ENCODE measurements around the gene KCNN3.

Gene KCNN3

DNA sequence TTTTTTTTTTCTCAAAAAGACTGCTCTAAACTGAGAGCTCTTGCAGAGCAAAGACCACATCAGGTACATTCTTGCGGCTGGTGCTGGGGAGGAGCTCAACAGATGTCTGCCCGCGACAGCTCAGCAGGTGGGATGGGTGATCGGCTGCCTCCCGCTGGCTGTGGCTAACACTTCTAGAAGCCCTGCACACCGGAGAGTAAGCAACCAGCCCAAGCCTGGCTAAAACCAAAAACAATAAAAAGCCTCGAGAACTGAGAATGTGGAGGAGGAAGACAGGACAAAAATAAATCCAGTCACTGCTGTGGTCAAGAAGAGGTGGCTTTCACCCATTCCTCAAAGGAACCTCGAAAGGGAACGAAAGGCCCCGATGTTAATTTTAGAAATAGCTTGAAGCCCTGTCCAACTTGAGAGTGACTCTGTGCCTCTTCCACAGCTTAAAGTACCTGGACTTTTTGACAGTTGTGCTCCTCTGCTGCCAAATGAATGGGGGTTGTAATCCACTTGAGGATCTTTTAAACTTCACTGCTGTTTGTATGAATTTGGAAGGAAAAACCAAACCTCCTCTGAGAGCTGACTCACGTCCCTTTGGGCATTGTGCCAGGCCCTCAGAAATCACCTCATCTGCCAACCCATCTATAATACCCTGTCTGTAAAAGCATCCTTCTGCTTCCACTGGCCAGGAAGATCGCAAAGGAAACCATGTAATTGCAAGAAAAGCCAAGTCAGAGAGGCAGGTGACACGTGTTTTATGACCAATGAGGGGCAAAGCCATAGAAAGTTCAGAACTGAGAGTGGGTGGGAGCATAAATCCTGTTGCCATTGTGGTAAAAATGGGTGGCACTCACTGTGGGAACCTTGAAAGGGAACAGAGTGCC is 78.6 kb downstream of the KCNN3 start:
- DNase-seq (ENCODE audit: low read depth), result peak; percentile 68

DNA sequence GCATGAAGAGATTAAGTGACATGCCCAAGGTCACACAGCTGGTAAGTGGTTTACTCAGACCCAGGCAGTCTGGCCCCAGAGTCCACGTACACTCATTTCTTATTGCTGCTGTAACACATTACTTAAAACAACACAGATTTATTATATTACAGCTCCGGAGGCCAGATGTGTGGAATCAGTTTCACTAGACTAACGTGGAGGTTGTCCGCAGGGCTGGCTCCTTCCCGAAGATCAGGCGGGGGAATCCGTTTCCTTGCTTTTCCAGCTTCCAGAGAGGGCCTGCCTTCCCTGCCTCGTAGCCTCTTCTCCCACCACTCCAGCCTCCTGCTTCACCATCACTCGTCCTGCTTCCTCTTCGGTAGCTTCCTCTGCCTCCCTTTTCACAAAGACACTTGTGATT is 81.2 kb downstream of the KCNN3 start:
- no peak for DNase-seq (ENCODE audit: low read depth)

DNA sequence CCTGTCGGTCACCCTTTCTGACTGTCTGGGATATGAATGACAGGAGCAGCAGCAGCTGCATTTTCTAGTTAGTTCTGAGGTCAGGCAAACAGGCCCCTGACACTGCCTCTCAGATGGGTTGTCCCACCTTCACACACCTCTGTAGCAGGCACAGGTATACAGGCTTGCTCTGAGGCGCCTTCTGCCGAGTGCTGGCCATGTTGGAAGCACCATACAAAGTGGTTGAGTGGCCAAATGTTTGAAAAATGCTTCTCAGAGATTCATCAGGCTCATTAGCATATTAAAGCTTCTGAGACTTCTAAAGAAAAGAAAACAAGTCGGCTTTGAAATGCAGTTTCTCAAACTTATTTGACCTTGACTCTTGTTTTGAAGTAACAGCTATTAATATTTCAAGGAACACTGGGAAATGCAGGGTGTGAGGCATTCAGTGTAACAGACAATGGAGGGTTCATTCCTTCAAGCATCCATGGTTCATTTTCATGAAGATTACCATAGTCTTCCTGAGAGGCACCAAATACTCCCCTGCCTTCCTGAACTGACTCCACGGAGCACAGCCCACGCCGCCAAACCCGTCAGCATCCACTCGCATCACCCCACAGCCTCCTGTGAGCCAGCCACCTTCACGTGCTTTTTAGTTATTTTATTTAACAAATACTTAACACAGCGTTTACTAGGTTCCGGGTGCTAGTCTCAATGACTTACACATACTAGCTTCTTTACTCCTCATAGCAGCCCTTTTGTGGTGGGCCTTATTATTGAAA is 81.8 kb downstream of the KCNN3 start:
- DNase-seq (ENCODE audit: low read depth), result no peak

DNA sequence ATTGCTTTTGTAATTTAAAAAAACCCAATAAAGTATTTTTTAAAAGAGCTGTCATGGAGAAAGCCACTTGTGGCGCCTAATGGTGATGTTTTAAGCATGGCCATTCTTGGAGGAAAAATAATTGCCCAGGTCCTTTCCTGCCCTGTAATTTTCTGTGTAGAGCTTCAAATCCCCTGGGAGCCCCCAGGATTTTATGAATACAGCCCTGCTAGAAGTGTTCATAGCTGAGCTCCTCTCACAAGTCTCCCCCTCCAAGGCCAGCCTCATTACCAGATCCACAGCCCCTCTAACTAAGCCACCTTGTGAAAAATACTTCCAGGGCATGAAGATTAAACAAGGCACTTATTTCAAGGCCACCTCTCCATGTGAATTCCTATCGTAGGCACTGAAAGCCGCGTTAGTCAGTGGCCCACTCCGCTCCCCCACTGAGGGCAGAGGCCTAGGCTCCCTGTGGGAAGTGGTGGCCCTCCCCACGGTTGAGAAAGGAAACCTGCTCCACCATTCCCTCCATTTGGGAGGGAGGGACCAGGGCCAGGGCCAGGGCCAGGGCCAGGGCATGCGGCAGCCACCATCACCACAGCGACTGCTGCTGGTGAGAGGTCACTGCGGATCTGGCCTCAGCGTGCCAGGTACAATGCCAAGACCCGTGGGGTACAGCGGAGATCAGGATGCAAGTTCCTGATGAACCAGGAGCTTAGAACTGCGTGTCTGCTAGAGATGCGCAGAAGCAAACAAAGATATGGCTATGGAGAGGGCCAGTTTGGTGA is 83.1 kb downstream of the KCNN3 start:
- DNase-seq (ENCODE audit: low read depth), result no peak

DNA sequence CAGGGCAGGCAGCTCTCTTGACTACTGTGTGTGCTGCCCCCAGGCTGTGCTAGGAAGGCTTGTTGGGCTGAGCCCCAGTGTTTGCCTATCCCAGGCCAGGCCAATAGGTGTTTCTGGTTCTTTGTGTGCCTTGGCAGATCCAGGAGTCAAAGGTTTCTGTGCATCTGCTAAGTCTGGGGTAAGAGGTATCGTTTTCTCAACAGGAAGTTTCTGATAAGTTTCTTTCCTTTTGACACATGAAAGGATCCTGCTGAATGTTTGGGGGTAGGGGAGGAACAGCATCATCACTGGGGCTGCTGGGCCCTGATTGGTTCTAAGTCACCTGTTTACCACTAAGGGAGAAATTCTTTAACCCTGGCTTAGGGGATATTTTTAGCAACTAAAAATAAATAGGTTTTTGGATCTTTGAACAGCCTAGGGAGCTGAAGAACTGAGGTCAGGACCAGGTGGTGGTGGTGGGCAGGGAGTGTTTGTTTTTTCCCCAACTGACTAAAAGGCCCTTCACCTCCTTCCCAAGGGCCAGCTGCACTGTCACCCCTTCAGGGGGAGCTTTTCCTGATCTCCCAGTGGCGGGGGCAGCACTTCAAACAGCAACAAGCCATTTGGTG is 85.1 kb downstream of the KCNN3 start:
- peak; percentile 26 for DNase-seq (ENCODE audit: low read depth)

DNA sequence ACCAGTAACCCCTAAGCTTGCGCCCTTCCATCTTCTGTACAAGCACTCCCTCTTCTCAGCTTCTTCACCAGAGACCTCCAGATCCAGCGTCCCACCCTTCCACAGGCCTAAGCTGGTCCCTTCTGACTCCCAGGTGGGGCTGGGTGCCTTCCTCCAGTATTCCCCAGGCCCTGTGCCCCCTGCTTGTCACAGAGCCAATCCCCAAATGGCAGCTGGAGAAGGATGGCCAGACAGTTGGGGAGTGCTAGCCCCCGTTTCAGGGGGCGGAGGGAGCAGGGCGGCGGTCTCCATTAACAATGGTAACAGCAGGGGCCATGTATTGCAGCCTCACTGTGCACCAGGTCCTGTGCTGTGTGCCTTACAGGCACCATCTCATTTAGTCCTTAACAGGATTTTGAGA is 85.7 kb downstream of the KCNN3 start:
- DNase-seq (ENCODE audit: low read depth), result no peak

DNA sequence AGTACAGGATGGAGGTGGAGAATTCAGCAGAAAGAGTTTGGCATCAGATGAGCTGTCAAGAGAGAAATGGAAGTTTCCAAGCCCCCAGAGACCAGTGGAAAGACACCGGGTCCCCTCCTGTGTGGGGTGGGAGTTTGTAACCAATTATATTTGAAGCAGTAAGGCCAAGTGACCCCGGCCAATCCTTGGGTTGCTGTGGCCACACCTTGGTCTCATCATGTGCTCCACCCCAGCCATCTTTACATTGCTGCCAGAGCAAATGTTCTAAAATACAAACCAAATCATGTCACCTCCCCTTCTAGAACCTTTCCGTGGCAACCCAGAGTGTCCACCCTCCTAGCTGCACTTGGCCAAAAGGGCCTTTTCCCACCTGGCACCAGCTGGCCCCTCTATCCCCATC is 86.1 kb downstream of the KCNN3 start:
- no peak for DNase-seq (ENCODE audit: low read depth)

DNA sequence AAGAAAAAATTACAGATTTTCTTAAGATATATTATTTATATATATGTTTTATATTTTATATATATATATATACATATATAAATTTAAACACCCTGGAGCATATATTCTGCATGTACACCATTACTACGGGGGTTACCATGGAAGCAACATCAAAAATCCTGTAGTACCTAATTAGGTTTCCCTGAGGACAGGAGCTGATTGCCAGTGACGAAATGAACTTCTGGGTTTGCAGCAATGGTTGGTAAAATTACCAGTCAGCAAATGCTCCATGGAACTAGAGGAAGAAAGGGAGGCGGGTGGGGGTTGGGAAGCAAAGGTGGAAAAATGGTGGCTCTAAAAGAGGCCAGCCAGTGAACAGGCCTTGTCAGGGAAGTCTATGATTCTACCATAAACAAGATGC is 89.5 kb downstream of the KCNN3 start:
- no peak for DNase-seq (ENCODE audit: low read depth)

DNA sequence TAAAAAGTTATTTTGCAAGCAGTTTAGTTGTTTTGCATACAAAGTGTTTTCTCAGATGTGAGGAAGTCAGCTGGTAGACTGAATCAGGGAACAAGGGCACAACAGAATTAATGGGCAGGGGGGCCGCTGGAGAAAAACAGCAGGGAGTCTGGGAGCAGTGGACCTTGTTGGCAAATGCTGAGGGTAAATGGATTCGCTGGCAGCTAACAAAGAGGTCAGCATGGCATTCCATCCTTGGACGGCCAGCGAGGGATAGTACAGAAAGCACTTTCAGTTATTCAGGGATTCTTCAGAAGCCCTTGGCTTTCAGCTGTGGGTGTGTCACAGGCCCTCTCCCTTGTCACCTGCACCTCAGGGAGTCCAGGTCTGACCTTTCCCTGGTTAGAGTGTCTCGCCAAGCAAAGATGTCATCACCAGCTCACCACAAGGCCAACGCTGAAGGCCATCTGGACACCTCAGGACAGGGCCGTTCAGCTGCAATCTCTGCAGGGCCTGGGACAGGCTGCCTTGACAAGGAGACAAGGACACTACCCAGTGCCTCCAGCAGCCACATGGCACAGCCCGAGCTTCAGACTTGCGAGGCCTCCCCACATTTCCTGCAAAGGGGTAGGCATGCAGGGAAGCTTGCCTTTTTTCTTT is 90.4 kb downstream of the KCNN3 start:
- no peak for DNase-seq (ENCODE audit: low read depth)

DNA sequence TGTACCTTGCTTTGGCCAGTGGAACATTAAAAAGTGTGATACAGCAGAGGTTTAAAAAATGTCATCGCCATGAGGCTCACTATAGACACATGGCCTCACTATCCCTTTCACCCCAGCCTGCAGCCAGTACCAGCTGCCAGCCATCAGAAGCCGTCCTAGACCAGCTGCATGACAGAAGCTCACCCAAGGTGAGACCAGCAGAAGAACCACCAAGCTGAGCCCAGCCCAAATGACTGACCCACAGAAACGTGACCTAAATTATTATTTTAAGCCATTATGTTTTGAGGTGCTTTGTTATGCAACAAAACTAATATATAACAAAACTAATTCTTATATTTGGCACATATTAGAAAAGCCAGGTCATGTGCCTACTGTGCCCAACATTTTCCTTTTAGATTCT is 91.1 kb downstream of the KCNN3 start:
- no peak for DNase-seq (ENCODE audit: low read depth)

DNA sequence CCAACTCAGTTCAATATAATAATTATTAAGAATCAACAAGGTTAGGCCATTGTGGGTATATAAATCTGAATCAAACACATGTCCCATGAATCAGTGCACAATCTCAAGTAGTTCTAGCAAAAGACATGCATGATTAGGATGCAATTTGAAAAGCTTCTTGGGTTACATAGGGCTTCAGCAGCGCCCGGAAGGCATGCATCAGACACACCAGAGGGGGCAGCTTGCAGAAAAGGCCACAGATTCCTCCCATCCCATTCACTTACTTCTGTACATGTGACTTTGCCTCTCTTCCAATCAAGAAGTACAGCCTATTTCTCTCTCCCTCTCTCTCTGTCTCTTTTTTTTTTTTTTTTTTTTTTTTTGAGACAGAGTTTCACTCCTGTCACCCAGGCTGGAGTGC is 91.8 kb downstream of the KCNN3 start:
- no peak for DNase-seq (ENCODE audit: low read depth)

DNA sequence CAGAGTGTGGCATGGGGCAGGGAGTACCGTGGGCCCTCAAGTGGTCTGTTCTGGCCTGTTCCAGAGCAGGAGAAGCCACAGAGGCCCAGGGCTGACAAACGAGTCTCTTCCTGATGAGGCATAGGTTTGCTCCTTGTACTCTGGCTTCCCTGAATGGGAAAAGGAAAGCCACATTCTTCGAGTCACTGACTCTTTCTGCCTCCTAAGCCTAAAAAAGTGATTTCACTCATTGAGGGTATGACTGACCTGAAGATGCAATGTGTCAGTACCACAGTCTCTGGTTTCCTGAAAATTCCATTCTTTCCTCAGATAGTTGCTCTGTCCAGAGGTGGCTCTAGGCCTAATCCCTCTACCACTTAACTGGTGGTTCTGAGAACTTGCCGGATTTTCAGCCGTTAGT is 92.3 kb downstream of the KCNN3 start:
- no peak for DNase-seq (ENCODE audit: low read depth)

DNA sequence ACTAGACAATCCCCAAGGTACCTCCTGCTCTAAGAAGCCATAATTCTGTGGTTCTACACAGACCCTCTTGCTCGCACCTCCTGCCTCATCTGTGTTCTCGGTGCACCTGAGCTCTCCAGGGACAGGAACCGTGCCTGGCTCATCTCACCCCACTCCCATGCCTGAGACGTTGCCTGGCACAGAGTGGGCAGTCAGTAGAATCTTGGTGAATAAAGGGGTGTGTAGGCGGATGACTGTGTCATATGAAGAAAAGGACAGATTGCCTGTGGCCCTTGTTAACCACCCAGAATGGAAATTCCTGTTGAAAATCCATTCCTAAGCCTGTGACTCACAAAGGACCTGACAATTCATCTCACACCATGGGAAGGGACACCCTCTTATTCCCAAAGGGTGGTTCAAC is 92.9 kb downstream of the KCNN3 start:
- DNase-seq (ENCODE audit: low read depth), result no peak

DNA sequence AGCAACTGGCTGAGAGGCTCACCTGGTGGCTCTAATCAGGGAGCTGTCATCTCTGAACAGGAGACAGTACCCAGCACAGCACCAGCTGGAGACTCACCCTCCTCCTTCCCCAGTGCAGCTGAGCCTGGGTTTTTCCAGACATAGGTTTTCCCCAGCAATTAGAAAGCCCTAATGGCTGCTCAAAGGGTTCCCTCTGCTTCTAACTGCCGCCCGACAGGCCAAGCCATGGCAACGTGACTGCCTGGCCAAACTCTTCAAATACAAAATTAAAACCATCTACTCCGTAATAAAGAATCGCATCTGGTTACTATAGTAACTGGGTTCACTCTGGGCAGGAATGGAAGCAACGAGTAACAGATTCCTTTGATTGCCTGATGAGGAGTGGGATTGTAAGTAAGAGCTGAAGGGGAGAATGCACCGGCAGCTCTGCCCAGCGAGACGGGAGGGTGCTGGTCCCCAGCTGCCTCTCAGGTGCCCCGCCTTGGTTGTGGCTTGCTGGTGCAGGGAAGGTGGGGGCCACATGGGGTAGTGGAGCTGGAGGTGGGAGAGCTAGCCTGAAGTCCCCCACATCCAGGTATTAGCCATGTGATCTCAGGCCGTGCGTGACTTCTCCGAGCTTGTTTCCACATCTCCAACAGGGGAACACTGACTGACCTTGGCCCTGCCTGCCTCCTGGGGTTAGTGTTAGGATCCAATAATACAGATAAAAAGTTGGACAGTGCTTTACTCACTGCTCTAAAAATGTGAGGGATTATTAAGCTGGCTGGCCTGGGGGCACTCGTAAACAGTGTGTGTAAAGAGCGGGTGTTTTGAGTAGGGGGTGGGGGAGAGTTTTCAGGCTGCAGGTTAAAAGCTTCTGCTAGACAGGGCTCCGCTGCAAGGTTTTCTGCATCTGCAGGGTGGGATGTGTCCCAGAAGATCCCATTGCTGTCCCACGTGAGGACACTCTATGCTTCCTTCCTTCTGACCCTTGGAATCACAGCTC is 94.2 kb downstream of the KCNN3 start:
- no peak for DNase-seq (ENCODE audit: low read depth)

DNA sequence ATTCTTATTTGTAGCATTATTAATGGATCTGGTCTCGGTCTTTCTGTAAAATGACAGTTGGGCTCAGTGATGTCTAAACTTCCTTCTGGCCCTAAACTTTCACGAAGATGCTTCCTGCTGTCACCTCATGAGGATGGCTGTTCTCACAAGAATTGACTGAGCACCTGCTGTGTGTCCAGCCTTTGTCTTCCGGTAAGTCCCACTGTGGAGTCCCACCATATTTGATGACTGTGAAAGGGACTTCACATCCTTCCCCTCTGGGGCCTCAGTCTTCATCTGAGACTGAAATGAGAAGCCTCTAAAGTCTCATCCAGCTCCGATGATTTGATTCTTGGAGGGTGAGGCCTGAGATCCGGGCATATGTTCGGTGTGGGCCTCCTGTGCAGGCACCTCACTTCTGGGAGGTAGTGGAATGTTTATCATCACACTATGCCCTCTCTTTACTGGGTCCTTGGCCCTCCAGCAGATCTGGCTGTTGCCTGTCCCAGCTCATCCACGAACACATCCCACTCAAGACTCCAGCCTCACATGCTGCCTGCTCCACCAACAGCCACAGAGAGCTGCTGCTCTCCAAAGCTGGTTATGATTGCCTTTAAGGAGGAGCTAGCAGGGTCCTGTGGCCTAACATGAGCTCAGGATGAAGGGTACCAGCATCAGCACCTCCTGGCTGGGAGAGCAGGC is 95.8 kb downstream of the KCNN3 start:
- no peak for DNase-seq (ENCODE audit: low read depth)

DNA sequence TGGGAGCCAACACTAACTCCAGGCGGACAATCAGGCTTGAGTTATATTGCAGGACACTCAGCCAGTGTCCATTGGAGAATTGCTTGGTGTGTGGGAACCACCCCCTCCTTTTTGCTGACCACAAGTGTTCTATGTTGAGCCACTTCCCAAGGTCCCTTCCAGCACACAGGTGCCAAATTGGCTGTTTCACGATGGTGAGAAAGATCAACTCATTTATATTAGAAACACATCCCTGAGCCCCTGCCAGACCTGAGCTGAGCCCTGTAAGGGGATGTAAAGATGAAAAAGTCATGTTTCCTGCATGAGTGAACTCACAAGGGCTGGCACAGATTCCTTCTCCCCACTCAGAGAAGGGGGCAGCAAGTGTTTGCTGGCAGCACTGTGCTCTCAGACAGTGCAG is 96.5 kb downstream of the KCNN3 start:
- DNase-seq (ENCODE audit: low read depth), result no peak

DNA sequence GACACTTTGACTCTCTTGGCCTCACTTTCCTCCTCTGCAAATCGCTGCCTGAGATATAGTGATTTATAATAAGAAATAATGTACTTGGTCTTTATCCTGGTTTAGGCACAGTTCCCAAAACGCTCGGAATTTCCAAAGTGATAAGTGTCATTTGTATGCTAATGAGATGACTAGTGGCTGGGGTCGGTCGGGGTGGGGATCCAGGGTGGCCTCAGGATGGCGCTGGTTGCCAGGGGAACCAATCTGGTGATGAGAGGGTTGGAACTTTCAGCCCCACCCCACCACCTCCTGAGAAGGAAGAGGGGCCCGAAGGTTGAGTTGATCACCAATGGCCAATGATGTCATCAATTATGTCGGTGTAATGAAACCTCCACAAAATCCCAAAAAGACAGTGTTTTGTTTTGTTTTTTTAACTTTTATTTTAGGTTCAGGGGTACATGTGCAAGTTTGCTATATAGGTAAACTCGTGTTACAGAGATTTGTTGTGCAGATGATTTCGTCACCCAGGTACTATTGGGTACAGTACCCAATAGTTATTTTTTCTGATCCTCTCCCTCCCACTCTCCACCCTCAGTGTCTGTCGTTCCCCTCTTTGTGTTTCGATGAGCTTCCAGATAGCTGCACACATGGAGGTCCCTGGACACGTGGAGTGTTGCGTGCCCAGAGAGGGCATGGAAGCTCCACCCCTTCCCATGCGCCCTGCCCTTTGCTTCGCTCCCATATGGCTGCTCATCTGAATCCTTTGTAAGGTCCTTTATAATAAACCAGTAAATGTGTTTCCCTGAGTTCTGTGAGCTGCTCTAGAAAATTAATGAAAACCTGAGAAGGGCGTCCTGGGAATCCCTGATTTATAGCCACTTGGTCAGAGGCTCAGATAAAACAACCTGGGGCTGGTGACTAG is 97.2 kb downstream of the KCNN3 start:
- DNase-seq (ENCODE audit: low read depth), result no peak

DNA sequence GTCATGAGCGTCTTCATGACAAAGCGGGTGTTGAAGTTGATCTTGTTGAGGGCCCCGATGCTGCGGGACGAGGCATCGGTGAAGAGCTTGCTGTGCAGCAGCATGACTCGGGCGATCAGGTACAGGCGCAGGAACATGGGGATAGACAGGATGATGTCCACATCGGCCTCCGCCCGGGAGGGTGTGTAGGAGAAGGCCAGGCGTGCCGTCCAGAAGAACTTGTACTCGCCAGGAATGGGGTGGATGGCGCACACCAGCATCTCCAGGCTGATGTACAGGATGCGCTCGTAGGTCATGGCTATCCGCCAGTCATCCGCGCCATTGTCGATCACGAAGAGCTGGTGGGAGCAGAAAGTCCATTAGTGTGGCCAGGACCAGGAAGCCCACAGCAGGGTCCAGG is 98.0 kb downstream of the KCNN3 start:
- DNase-seq (ENCODE audit: low read depth), result no peak

Measured in activated T-cell treated with anti-CD3 and anti-CD28 coated beads for 48 hours (primary cell).